GM08714 (cell line): Measurements from ENCODE around the gene RNF144A.

ENCODE experiments used
- H3K4me3 ChIP-seq: fragments of 200-500 bp; sonication (Bioruptor generic); 2 replicates; pipeline ENCODE4 v1.5.1; 2014; ENCODE audit warnings: mild to moderate bottlenecking, low read length, inconsistent platforms
- ZNF274 ChIP-seq: IDR thresholded peaks from 2 replicates; pipeline ENCODE4 v1.6.1; 2012; ENCODE audit warnings: mild to moderate bottlenecking, low read depth, low read length

RNF144A gene

GRCh38 chr2:6917071-6917760, at the start of gene RNF144A:
Gene RNF144A, plus strand, starts transcription at chr2:6917412. Its CDS starts 79,515 bp downstream, at chr2:6996927.
- TF ChIP-seq ZNF274: no peak
- peak within 1 kb of the TSS; percentile 85 for H3K4me3 ChIP-seq

GRCh38 chr2:6872394-6872793, 44.8 kb upstream of the RNF144A start:
- no peak for TF ChIP-seq ZNF274
- H3K4me3 ChIP-seq: no peak overlapping the region

- no peak for TF ChIP-seq ZNF274
- no peak overlapping the region for H3K4me3 ChIP-seq
These were observed 43.2 kb upstream of the RNF144A start for GRCh38 chr2:6874032-6874431.

GRCh38 chr2:6876309-6876708, 40.9 kb upstream of the RNF144A start:
- no peak for TF ChIP-seq ZNF274
- no peak overlapping the region for H3K4me3 ChIP-seq

- no peak for TF ChIP-seq ZNF274
- peak within 1 kb of the TSS; percentile 32; the same call in 1 of the 2 replicates for H3K4me3 ChIP-seq
These were observed 39.6 kb upstream of the RNF144A start, which contains the start of gene RSAD2 for GRCh38 chr2:6877402-6878304. Gene RSAD2, plus strand, starts transcription at chr2:6877777. Its CDS starts 24 bp downstream, at chr2:6877801.

GRCh38 chr2:6878549-6878948, 38.7 kb upstream of the RNF144A start:
- TF ChIP-seq ZNF274: no peak
- H3K4me3 ChIP-seq: no peak overlapping the region; the same call in 1 of the 2 replicates

- TF ChIP-seq ZNF274: no peak
- H3K4me3 ChIP-seq: no peak overlapping the region
These were observed 38.2 kb upstream of the RNF144A start for GRCh38 chr2:6879011-6879410.

- H3K4me3 ChIP-seq: no peak overlapping the region; the same call in 1 of the 2 replicates
- no peak for TF ChIP-seq ZNF274
These were observed 36.9 kb upstream of the RNF144A start for GRCh38 chr2:6880200-6880733.

GRCh38 chr2:6881046-6881445, 36.2 kb upstream of the RNF144A start:
- TF ChIP-seq ZNF274: no peak
- no peak overlapping the region for H3K4me3 ChIP-seq

- no peak for TF ChIP-seq ZNF274
- no peak overlapping the region for H3K4me3 ChIP-seq
These were observed 35.7 kb upstream of the RNF144A start for GRCh38 chr2:6881516-6881915.

GRCh38 chr2:6883448-6884122, 33.6 kb upstream of the RNF144A start:
- H3K4me3 ChIP-seq: no peak overlapping the region
- no peak for TF ChIP-seq ZNF274

- no peak for TF ChIP-seq ZNF274
- H3K4me3 ChIP-seq: no peak overlapping the region
These were observed 31.7 kb upstream of the RNF144A start for GRCh38 chr2:6885551-6885950.

GRCh38 chr2:6885968-6886367, 31.2 kb upstream of the RNF144A start:
- no peak overlapping the region for H3K4me3 ChIP-seq
- TF ChIP-seq ZNF274: no peak

GRCh38 chr2:6887751-6888192, 29.4 kb upstream of the RNF144A start:
- H3K4me3 ChIP-seq: no peak overlapping the region
- no peak for TF ChIP-seq ZNF274
